HCT116 (cell line): ENCODE measurements around the gene SULT1C4. TPM values are rescaled to one million over a fixed set of nuclear protein-coding genes. Genes with fewer than 3 reads are reported as not detected.

ENCODE experiments used
- ATAC-seq: fragments of 200-7000 bp; cut with Tn5 transposase; 2 replicates; pipeline ENCODE4 v1.9.1; 2020; ENCODE audit warnings: mild to moderate bottlenecking, moderate library complexity
- BruUV-seq: library from RNA; stranded (reverse); fragments of 400-500 nt; replicated peaks from 2 replicates; lab custom pipeline; 2021; lab: Mats Ljungman, UMichigan
- CTCF ChIA-PET: fragments of 300-600 bp; sonication (Branson Sonifier 250); formaldehyde crosslinking; loops from one replicate; lab custom pipeline; 2021; ENCODE audit warnings: antibody characterized with exemption; lab: Charles Lee
- POLR2A ChIA-PET: fragments of 300-600, 350-600 bp; sonication (Branson Sonifier 250); formaldehyde crosslinking; loops from one replicate; lab custom pipeline; 2021; ENCODE audit warnings: antibody characterized with exemption; lab: Charles Lee
- RAD21 ChIA-PET, 2 experiments: fragments of 300-600 bp; sonication (Branson Sonifier 250); formaldehyde crosslinking; loops; one replicate each; lab custom pipeline; 2023; ENCODE audit warnings: low total read pairs in 2 of 2; ENCODE audit not compliant: uncharacterized antibody in 2 of 2, unreplicated experiment in 2 of 2, low non-redundant PET in 1 of 2; lab: Charles Lee
- DNase-seq: peaks from one replicate; pipeline ENCODE4 v3.0.0-alpha.2; 2010; ENCODE audit warnings: low read depth, low spot score
- H2AFZ ChIP-seq: fragments of 200-600 bp; shearing (Covaris generic), sonication (generic); 2 replicates; pipeline ENCODE4 v1.6.1; 2017; ENCODE audit warnings: low read depth, mixed run types, mixed read lengths, antibody characterized with exemption, low read length; ENCODE audit not compliant: poor library complexity, severe bottlenecking
- H3K27ac ChIP-seq: 2 replicates; pipeline ENCODE4 v1.5.1; 2012; ENCODE audit warnings: low read depth, low read length
- H3K27me3 ChIP-seq: fragments of 200-600 bp; sonication (generic); 2 replicates; pipeline ENCODE4 v1.6.1; 2016; ENCODE audit warnings: mixed run types, low read length, mixed read lengths; ENCODE audit not compliant: insufficient read depth
- H3K36me3 ChIP-seq, 2 experiments: fragments of 200-500 bp in 1 of 2; fragments of 200-600 bp in 1 of 2; sonication (Bioruptor generic) in 1 of 2; sonication (generic) in 1 of 2; 2 replicates each; pipeline versions ENCODE4 v1.5.1 to v1.6.1; 2014 to 2016; ENCODE audit warnings: low read length in 2 of 2, inconsistent platforms in 1 of 2, mixed read lengths in 1 of 2, mixed run types in 1 of 2; ENCODE audit not compliant: insufficient read depth in 2 of 2, control insufficient read depth in 1 of 2
- H3K4me1 ChIP-seq, 2 experiments: fragments of 200-600 bp in 1 of 2; sonication (generic) in 1 of 2; 2 replicates each; pipeline versions ENCODE4 v1.5.1 to v1.6.1; 2012 to 2017; ENCODE audit warnings: low read length in 2 of 2, inconsistent platforms in 1 of 2, mild to moderate bottlenecking in 1 of 2, mixed read lengths in 1 of 2, mixed run types in 1 of 2, moderate library complexity in 1 of 2; ENCODE audit not compliant: insufficient read depth in 2 of 2, control insufficient read depth in 1 of 2
- H3K4me2 ChIP-seq: fragments of 200-600 bp; sonication (generic); 2 replicates; pipeline ENCODE4 v1.6.1; 2017; ENCODE audit warnings: mixed run types, low read length, mixed read lengths
- H3K4me3 ChIP-seq, 2 experiments: fragments of 200-600 bp in 1 of 2; sonication (generic) in 1 of 2; replicated peaks in 1 of 2; 2 replicates each; pipeline ENCODE4 v1.5.1; 2011 to 2016; ENCODE audit warnings: low read length in 2 of 2, control low read depth in 1 of 2, low read depth in 1 of 2, mild to moderate bottlenecking in 1 of 2, mixed read lengths in 1 of 2, mixed run types in 1 of 2
- H3K79me2 ChIP-seq: fragments of 200-600 bp; sonication (generic); 2 replicates; pipeline ENCODE4 v1.6.1; 2017; ENCODE audit warnings: mild to moderate bottlenecking, mixed run types, low read length, moderate library complexity, mixed read lengths; ENCODE audit not compliant: insufficient read depth
- H3K9ac ChIP-seq: fragments of 200-600 bp; sonication (generic); 2 replicates; pipeline ENCODE4 v1.6.1; 2016; ENCODE audit warnings: low read length, mixed read lengths
- H3K9me2 ChIP-seq: fragments of 200-600 bp; sonication (generic), shearing (Covaris generic); 2 replicates; pipeline ENCODE4 v1.6.1; 2017; ENCODE audit warnings: mixed run types, mild to moderate bottlenecking, moderate library complexity; ENCODE audit not compliant: insufficient read depth
- H3K9me3 ChIP-seq, 2 experiments: fragments of 200-500 bp in 1 of 2; fragments of 200-600 bp in 1 of 2; sonication (Bioruptor generic) in 1 of 2; sonication (generic) in 1 of 2; 2 replicates each; pipeline ENCODE4 v1.6.1; 2014 to 2017; ENCODE audit warnings: low read length in 2 of 2, mixed read lengths in 2 of 2, inconsistent platforms in 1 of 2, low read depth in 1 of 2, mild to moderate bottlenecking in 1 of 2, mixed run types in 1 of 2, moderate library complexity in 1 of 2; ENCODE audit not compliant: control insufficient read depth in 1 of 2, insufficient read depth in 1 of 2
- H4K20me1 ChIP-seq: fragments of 200-600 bp; sonication (generic), shearing (Covaris generic); 2 replicates; pipeline ENCODE4 v1.6.1; 2017; ENCODE audit warnings: mixed run types, mild to moderate bottlenecking, moderate library complexity; ENCODE audit not compliant: insufficient read depth
- ATF3 ChIP-seq: IDR thresholded peaks from 2 replicates; pipeline ENCODE4 v1.6.1; 2012
- CBX3 ChIP-seq: IDR thresholded peaks from 2 replicates; pipeline ENCODE4 v1.6.1; 2012; ENCODE audit warnings: low read depth
- CEBPB ChIP-seq: IDR thresholded peaks from 2 replicates; pipeline ENCODE4 v1.6.1; 2012; ENCODE audit warnings: low read depth
- CTCF ChIP-seq, 3 experiments: fragments of 200-600 bp in 1 of 3; sonication (generic) in 1 of 3; IDR thresholded peaks in 2 of 3; conservative IDR thresholded peaks in 1 of 3; 2 replicates each; pipeline ENCODE4 v1.5.1; 2012 to 2017; ENCODE audit warnings: low read depth in 2 of 3, low read length in 2 of 3, antibody characterized with exemption in 1 of 3, borderline replicate concordance in 1 of 3, control low read depth in 1 of 3, mild to moderate bottlenecking in 1 of 3, mixed read lengths in 1 of 3, mixed run types in 1 of 3, moderate library complexity in 1 of 3; ENCODE audit not compliant: insufficient read depth in 1 of 3
- EGR1 ChIP-seq: IDR thresholded peaks from 2 replicates; pipeline ENCODE4 v1.6.1; 2012; ENCODE audit warnings: low read depth
- ELF1 ChIP-seq: IDR thresholded peaks from 2 replicates; pipeline ENCODE4 v1.6.1; 2012; ENCODE audit warnings: low read depth, borderline replicate concordance
- EZH2 ChIP-seq: fragments of 200-600 bp; sonication (generic); IDR thresholded peaks from 2 replicates; pipeline ENCODE4 v1.6.1; 2017; ENCODE audit warnings: antibody characterized with exemption, mixed run types
- FOSL1 ChIP-seq: IDR thresholded peaks from 2 replicates; pipeline ENCODE4 v1.6.1; 2012; ENCODE audit warnings: low read depth
- POLR2A ChIP-seq: IDR thresholded peaks from 2 replicates; pipeline ENCODE4 v1.7.0; 2011; ENCODE audit warnings: borderline replicate concordance; ENCODE audit not compliant: insufficient read depth, insufficient read length; ENCODE audit errors: extremely low read depth
- REST ChIP-seq: IDR thresholded peaks from 2 replicates; pipeline ENCODE4 v1.6.1; 2012; ENCODE audit warnings: low read depth
- SP1 ChIP-seq: IDR thresholded peaks from 2 replicates; pipeline ENCODE4 v1.6.1; 2012; ENCODE audit warnings: low read depth
- TCF7L2 ChIP-seq: IDR thresholded peaks from 2 replicates; pipeline ENCODE4 v1.7.0; 2011; ENCODE audit warnings: borderline replicate concordance, inconsistent platforms; ENCODE audit not compliant: insufficient read depth, insufficient read length; ENCODE audit errors: extremely low read depth
- ZBTB33 ChIP-seq: IDR thresholded peaks from 2 replicates; pipeline ENCODE4 v1.6.1; 2011; ENCODE audit warnings: mild to moderate bottlenecking, low read length, moderate library complexity; ENCODE audit not compliant: insufficient replicate concordance; ENCODE audit errors: extremely low read depth
- ZFX ChIP-seq: fragments of 450-650 bp; IDR thresholded peaks from 2 replicates; pipeline ENCODE4 v1.6.1; 2017
- ZNF274 ChIP-seq: fragments of 200-500 bp; sonication (Bioruptor generic); IDR thresholded peaks from 2 replicates; pipeline ENCODE4 v1.6.1; 2014; ENCODE audit warnings: mild to moderate bottlenecking, low read depth, low read length, inconsistent platforms
- intact Hi-C: fragments of 100-400 bp; cut with micrococcal nuclease; formaldehyde crosslinking; loops from 2 replicates; pipeline ENCODE4 v1.10.0; 2022
- total RNA-seq: library from RNA; stranded (reverse); gene quantifications from one replicate; pipeline ENCODE4 v1.2.1, GENCODE V29; 2021; ENCODE audit not compliant: unreplicated experiment

The SULT1C4 gene
- total RNA-seq, 1 experiment from 2014 or later = not detected

- no peak for TF ChIP-seq CTCF (IDR thresholded peaks at IDR 0.05 in 2 of 3, conservative IDR thresholded peaks at IDR 0.05 in 1 of 3; ENCODE audit: borderline replicate concordance in 1 of 3, insufficient read depth in 1 of 3, low read depth in 2 of 3, low read length in 2 of 3)
- TF ChIP-seq ZNF274 = no peak
- no peak for TF ChIP-seq ATF3
- TF ChIP-seq EZH2 = no peak
- no peak for TF ChIP-seq TCF7L2
- no peak for TF ChIP-seq SP1
Measured at GRCh38 chr2:108347786-108348185, 30.0 kb upstream of the SULT1C4 start (continued).

GRCh38 chr2:108348816-108349570, 28.8 kb upstream of the SULT1C4 start:
- DNase-seq (no peak), ATAC-seq (0 out of 2 replicates have a peak, but pooled peaks have one; percentile 12)
- BruUV-seq = no TSS peak
- Histone ChIP-seq H3K4me1 (no peaks in the 10 kb centered on the region), H3K9me3 (no peaks in the 10 kb centered on the region), H3K79me2 (no peaks in the 10 kb centered on the region), H3K4me3 (no peak overlapping the region), H3K36me3 (no peaks in the 10 kb centered on the region), H3K27me3 (peaks cover 23% of the 10 kb centered on the region; the same call in 1 of the 2 replicates), H3K9me2 (0 out of 2 replicates have a peak, but pooled peaks cover 2% of the 10 kb centered on the region), H3K27ac (no peak overlapping the region), H3K4me2 (no peak overlapping the region), H4K20me1 (no peaks in the 10 kb centered on the region), H2AFZ (no peak overlapping the region), H3K9ac (no peak overlapping the region)
- ChIA-PET RAD21 (no interaction called here), CTCF (no interaction called here), POLR2A (no interaction called here)
- no peak for TF ChIP-seq POLR2A
- TF ChIP-seq EZH2 = no peak
- TF ChIP-seq ZFX = no peak
- no peak for TF ChIP-seq FOSL1
- TF ChIP-seq ELF1 = no peak
- no peak for TF ChIP-seq ZBTB33
- no peak for TF ChIP-seq CEBPB
- no peak for TF ChIP-seq TCF7L2
- no peak for TF ChIP-seq EGR1
- TF ChIP-seq CBX3 = no peak
- no peak for TF ChIP-seq ZNF274
- no peak for TF ChIP-seq REST
- intact Hi-C loops = no loop called here
